Measurements from ENCODE around the gene SIGLEC15. TPM values are rescaled to one million over a fixed set of nuclear protein-coding genes. Genes with fewer than 3 reads are reported as not detected.

SIGLEC15 gene
- total and polyA plus RNA-seq, 12 donors = 0.09 to 4.2 (median 0.31) TPM; not detected in 2

DNA sequence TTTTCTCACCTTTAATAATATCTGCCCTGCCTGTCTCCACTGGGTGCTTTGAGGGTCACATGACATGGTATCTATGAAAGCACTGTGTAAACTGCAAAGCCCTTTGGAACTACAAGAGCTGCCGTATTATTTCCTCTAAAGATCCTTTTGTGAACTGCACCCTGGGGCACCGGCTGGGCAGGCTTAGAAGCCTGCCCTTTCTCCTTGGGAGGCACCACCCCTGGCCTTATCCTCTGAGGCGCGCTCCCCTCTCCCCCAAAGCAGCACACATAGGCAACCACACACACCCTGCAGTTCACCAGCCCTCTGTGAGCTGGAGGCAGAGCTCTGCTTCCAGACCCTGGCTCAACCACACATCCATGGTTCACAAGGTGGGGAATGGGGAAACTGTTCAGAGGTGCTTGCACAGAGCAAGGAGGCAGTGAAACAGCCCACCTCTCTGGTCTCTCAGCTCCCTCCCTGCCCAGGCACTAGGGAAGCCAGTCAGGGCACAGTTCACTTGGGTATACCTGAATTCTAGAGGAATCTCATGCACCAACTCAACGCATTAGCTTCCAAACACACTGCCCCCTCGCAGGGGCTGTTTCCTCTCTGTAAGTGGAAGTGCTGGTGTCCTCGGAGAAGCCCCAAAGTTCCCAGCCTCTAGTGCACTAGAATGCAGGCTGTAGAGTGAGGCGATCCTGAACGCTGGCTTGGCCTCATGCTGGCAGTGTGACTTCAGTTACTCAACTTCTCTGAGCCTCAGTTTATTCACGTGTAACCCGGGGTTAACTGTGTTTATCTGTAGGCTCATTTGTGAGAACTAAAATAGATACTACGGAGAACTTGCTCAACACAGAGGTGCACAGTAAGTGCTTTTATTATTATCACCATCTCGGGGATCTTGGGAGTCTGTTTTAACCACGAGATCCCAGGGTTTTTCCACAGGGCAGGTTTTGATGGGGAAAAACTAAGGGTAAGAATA lies 11.0 kb downstream of the SIGLEC15 start:
- Histone ChIP-seq H3K36me3 (replicated peaks in 1 of 2) (no peaks in the 10 kb centered on the region), H3K9me3 (replicated peaks in 1 of 3) (no peaks in the 10 kb centered on the region), H3K4me3 (no peak overlapping the region), H3K27me3 (peaks cover 10% of the 10 kb centered on the region), H3K4me1 (replicated peaks in 1 of 2) (peaks cover 17 to 19% of the 10 kb centered on the region in 2 donors), H3K27ac (no peak overlapping the region)
- DNase-seq = no peak
- 71 to 80% (median 77%) methylated on average over 12 to 14 of the region's 14 CpGs for WGBS, 4 donors
- intact Hi-C loops (cut with DNase I) = no loop called here
- TF ChIP-seq, protein P1, sequence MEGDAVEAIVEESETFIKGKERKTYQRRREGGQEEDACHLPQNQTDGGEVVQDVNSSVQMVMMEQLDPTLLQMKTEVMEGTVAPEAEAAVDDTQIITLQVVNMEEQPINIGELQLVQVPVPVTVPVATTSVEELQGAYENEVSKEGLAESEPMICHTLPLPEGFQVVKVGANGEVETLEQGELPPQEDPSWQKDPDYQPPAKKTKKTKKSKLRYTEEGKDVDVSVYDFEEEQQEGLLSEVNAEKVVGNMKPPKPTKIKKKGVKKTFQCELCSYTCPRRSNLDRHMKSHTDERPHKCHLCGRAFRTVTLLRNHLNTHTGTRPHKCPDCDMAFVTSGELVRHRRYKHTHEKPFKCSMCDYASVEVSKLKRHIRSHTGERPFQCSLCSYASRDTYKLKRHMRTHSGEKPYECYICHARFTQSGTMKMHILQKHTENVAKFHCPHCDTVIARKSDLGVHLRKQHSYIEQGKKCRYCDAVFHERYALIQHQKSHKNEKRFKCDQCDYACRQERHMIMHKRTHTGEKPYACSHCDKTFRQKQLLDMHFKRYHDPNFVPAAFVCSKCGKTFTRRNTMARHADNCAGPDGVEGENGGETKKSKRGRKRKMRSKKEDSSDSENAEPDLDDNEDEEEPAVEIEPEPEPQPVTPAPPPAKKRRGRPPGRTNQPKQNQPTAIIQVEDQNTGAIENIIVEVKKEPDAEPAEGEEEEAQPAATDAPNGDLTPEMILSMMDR (IDR thresholded peaks at IDR 0.05) = no peak
- no peak for TF ChIP-seq POLR2A (IDR thresholded peaks at IDR 0.05)

DNA sequence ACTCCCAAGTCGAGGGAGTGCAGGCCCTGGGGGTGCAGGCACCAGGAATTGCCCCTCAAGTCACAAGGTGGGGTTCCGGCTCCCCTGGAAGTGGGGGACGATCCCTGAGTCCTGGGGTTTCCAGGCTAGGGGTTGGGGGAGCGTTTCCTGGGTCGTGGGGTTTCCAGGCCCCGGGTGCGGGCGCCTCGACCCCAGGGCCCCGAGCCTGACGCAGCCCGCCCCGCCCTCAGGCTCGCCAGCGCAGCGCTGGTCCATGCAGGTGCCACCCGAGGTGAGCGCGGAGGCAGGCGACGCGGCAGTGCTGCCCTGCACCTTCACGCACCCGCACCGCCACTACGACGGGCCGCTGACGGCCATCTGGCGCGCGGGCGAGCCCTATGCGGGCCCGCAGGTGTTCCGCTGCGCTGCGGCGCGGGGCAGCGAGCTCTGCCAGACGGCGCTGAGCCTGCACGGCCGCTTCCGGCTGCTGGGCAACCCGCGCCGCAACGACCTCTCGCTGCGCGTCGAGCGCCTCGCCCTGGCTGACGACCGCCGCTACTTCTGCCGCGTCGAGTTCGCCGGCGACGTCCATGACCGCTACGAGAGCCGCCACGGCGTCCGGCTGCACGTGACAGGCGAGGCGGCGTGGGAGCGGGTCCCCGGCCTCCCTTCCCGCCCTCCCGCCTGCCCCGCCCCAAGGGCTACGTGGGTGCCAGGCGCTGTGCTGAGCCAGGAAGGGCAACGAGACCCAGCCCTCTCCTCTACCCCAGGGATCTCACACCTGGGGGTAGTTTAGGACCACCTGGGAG lies 12.0 kb downstream of the SIGLEC15 start:
- intact Hi-C loops (cut with DNase I) = no loop called here
- Histone ChIP-seq H3K36me3 (replicated peaks in 1 of 2) (no peaks in the 10 kb centered on the region), H3K27ac (no peak overlapping the region), H3K4me3 (peak overlapping the region in 1 of 4 donors; percentile 48), H3K9me3 (replicated peaks in 1 of 3) (no peaks in the 10 kb centered on the region), H3K4me1 (replicated peaks in 1 of 2) (peaks cover 17 to 19% of the 10 kb centered on the region in 2 donors), H3K27me3 (peaks cover 10% of the 10 kb centered on the region)
- TF ChIP-seq, protein P1 (IDR thresholded peaks at IDR 0.05) = peak in 2 of 6 experiments; percentile 17 to 28
- TF ChIP-seq POLR2A (IDR thresholded peaks at IDR 0.05) = no peak
- 10 to 85% (median 17%) methylated on average over 2 to 84 of the region's 84 CpGs for WGBS, 4 donors
- DNase-seq = peak in 6 of 7 donors; percentile 30 to 61 (median 50)

DNA sequence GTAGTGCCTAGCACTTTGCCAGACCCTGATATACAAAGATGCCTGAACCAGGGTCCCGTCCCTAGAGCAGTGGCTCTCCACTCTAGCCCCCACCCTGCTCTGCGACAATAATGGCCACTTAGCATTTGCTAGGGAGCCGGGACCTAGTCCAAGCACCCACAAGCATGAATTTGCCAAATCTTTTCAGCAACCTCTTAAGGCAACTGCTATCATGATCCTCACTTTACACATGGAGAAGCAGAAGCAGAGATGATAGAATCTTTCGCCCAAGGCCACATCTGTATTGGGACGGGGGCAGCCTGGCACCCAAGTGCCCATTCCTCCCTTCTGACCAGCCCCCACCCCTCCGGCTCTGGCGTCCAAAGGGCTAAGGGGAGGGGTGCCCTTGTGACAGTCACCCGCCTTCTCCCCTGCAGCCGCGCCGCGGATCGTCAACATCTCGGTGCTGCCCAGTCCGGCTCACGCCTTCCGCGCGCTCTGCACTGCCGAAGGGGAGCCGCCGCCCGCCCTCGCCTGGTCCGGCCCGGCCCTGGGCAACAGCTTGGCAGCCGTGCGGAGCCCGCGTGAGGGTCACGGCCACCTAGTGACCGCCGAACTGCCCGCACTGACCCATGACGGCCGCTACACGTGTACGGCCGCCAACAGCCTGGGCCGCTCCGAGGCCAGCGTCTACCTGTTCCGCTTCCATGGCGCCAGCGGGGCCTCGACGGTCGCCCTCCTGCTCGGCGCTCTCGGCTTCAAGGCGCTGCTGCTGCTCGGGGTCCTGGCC lies 13.0 kb downstream of the SIGLEC15 start:
- Histone ChIP-seq H3K36me3 (replicated peaks in 1 of 2) (no peaks in the 10 kb centered on the region), H3K4me1 (replicated peaks in 1 of 2) (peaks cover 17 to 19% of the 10 kb centered on the region in 2 donors), H3K9me3 (replicated peaks in 1 of 3) (no peaks in the 10 kb centered on the region), H3K27me3 (peaks cover 10% of the 10 kb centered on the region), H3K27ac (no peak overlapping the region), H3K4me3 (peak overlapping the region in 1 of 4 donors; percentile 18)
- TF ChIP-seq, protein P1 (IDR thresholded peaks at IDR 0.05) = no peak
- no peak for TF ChIP-seq POLR2A (IDR thresholded peaks at IDR 0.05)
- WGBS, 4 donors = 13 to 47% (median 30%) methylated on average over 4 to 53 of the region's 53 CpGs
- peak in 5 of 7 donors; percentile 31 to 59 (median 51) for DNase-seq
- intact Hi-C loops (cut with DNase I) = no loop called here
